Progenitor cell of endocrine pancreas (in vitro differentiated cells): ENCODE data around the gene ITPRIPL2. TPM values are rescaled to one million over a fixed set of nuclear protein-coding genes. Genes with fewer than 3 reads are reported as not detected.

Experiments
- DNase-seq: peaks from one replicate; pipeline ENCODE4 v3.0.0; 2021; ENCODE audit warnings: low spot score; ENCODE audit not compliant: unreplicated experiment
- H3K27ac Mint-ChIP-seq: 2 replicates; pipeline ENCODE4 v1.8.0; 2021; ENCODE audit warnings: mild to moderate bottlenecking, moderate library complexity, mixed read lengths
- H3K27me3 Mint-ChIP-seq: 2 replicates; pipeline ENCODE4 v1.8.0; 2021; ENCODE audit warnings: mixed read lengths
- H3K36me3 Mint-ChIP-seq: 2 replicates; pipeline ENCODE4 v1.8.0; 2022; ENCODE audit warnings: mixed read lengths; ENCODE audit not compliant: insufficient read depth
- H3K4me1 Mint-ChIP-seq: 2 replicates; pipeline ENCODE4 v1.8.0; 2021; ENCODE audit warnings: low read depth, mixed read lengths
- H3K4me3 Mint-ChIP-seq: 2 replicates; pipeline ENCODE4 v1.8.0; 2021; ENCODE audit warnings: low read depth, mild to moderate bottlenecking, moderate library complexity, mixed read lengths
- H3K9me3 Mint-ChIP-seq: 2 replicates; pipeline ENCODE4 v1.8.0; 2021; ENCODE audit warnings: low read depth, mixed read lengths
- CTCF ChIP-seq: fragments of 200-600 bp; sonication (generic); IDR thresholded peaks from one replicate; pipeline ENCODE4 v1.5.0; 2021; ENCODE audit warnings: antibody characterized with exemption, mild to moderate bottlenecking; ENCODE audit not compliant: unreplicated experiment
- total RNA-seq: library from RNA; stranded (reverse); gene quantifications from 2 replicates; pipeline ENCODE4 v1.2.1, GENCODE V29; 2021

Gene ITPRIPL2
- total RNA-seq, 1 donor from 2014 or later, result 12.0 TPM

GRCh38 chr16:19105131-19105530 is 8.6 kb upstream of the ITPRIPL2 start:
- Mint-ChIP-seq H3K4me3 (no peak overlapping the region), H3K9me3 (no peaks in the 10 kb centered on the region), H3K27me3 (peaks cover 66% of the 10 kb centered on the region), H3K4me1 (no peaks in the 10 kb centered on the region), H3K27ac (no peak overlapping the region), H3K36me3 (no peaks in the 10 kb centered on the region)
- TF ChIP-seq CTCF, result no peak
- no peak for DNase-seq

GRCh38 chr16:19105891-19106624 is 7.7 kb upstream of the ITPRIPL2 start:
- no peak overlapping the region for H3K27ac Mint-ChIP-seq
- DNase-seq, result no peak
- H3K36me3 Mint-ChIP-seq, result no peaks in the 10 kb centered on the region
- H3K9me3 Mint-ChIP-seq, result no peaks in the 10 kb centered on the region
- H3K4me3 Mint-ChIP-seq, result no peak overlapping the region
- H3K4me1 Mint-ChIP-seq, result peaks cover 3% of the 10 kb centered on the region
- no peak for TF ChIP-seq CTCF
- peaks cover 62% of the 10 kb centered on the region for H3K27me3 Mint-ChIP-seq

GRCh38 chr16:19106625-19107020 is 7.1 kb upstream of the ITPRIPL2 start:
- H3K4me3 Mint-ChIP-seq, result no peak overlapping the region
- peaks cover 60% of the 10 kb centered on the region for H3K27me3 Mint-ChIP-seq
- no peak for DNase-seq
- no peaks in the 10 kb centered on the region for H3K9me3 Mint-ChIP-seq
- no peak overlapping the region for H3K27ac Mint-ChIP-seq
- no peaks in the 10 kb centered on the region for H3K36me3 Mint-ChIP-seq
- H3K4me1 Mint-ChIP-seq, result peaks cover 5% of the 10 kb centered on the region
- no peak for TF ChIP-seq CTCF

- H3K4me3 Mint-ChIP-seq, result no peak overlapping the region
- H3K27me3 Mint-ChIP-seq, result peaks cover 61% of the 10 kb centered on the region
- H3K36me3 Mint-ChIP-seq, result no peaks in the 10 kb centered on the region
- no peaks in the 10 kb centered on the region for H3K9me3 Mint-ChIP-seq
- no peak overlapping the region for H3K27ac Mint-ChIP-seq
- TF ChIP-seq CTCF, result no peak
- H3K4me1 Mint-ChIP-seq, result peaks cover 9% of the 10 kb centered on the region
- DNase-seq, result no peak
Observed at GRCh38 chr16:19108409-19109287, 5.1 kb upstream of the ITPRIPL2 start.

- H3K4me3 Mint-ChIP-seq, result no peak overlapping the region
Observed at GRCh38 chr16:19109288-19109664, 4.5 kb upstream of the ITPRIPL2 start.

More at GRCh38 chr16:19109288-19109664, 4.5 kb upstream of the ITPRIPL2 start:
- peaks cover 55% of the 10 kb centered on the region for H3K27me3 Mint-ChIP-seq
- H3K36me3 Mint-ChIP-seq, result no peaks in the 10 kb centered on the region
- peaks cover 9% of the 10 kb centered on the region for H3K4me1 Mint-ChIP-seq
- H3K9me3 Mint-ChIP-seq, result no peaks in the 10 kb centered on the region
- no peak overlapping the region for H3K27ac Mint-ChIP-seq
- DNase-seq, result no peak
- no peak for TF ChIP-seq CTCF
